GM19438 (cell line): ENCODE results near the gene SLC15A3.

Source experiments
- ATAC-seq: cut with Tn5 transposase; IDR thresholded peaks from one replicate; pipeline ENCODE4 v1.9.1; 2021; ENCODE audit warnings: low read depth; ENCODE audit not compliant: unreplicated experiment

Gene SLC15A3

DNA sequence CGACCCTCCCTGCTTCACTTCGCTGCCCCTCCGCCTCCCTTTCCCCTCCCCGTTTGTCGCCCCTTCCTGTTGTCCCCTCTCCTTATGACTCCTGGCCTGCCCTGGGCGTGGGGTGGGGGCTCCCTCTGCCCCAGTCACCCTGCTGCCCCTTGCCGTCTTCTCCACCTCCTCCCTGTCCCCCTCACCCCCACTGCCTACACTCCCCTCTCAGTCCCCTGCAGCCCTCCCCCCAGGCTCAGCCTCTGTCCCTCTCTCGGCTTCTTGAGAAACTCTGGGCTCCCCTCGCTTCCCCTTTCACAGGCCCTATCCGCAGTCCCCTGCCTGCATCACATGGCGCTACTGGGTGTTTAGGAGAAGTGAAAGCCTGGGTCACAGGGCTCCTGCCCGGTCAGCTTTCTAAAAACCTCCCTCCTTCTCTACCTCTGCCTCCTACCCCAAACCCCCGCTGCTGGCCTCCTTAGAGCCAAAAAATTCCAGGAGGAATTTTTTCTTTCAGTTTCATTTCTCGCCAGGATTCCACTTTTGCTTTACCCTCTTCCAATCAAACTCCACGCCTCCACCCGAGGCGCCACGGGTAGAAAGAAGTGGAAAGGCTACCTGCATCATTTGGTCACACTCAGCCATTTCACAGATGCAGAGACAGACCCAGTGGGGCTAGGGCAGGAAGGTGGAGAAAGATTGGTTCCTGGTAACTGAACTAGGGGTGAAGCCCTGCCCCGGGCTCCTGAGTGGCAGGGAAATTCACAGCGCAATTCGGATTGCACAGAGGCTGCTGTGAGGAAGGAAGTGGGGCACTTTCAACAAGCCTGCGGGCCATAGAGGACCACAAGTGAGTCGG lies at the start of gene SLC15A3:
Gene SLC15A3 (minus strand): TSS at position 273 of the 838 bp plus-strand sequence. CDS start 625 bp downstream, outside the sequence.
- peak; percentile 75 for ATAC-seq

DNA sequence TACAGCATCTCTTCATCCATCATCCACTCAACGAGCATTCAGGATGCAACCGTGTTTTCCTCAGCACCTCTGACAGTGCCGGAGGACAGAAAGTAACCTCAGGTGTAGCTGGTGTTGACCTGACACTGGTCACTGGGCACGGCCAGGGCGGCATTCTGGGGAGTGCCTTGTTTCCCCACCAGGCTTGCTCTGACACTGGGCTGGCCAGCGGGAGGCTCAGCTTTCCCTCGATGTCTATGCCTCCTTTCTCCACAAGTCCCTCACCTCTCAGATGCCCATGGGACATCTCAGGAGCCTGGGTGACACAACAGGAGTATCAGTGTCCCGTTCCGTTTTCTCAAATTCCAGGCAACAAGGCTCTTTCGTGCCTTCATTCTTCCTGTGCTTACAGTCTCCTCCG lies 48.5 kb upstream of the SLC15A3 start:
- ATAC-seq, result no peak

DNA sequence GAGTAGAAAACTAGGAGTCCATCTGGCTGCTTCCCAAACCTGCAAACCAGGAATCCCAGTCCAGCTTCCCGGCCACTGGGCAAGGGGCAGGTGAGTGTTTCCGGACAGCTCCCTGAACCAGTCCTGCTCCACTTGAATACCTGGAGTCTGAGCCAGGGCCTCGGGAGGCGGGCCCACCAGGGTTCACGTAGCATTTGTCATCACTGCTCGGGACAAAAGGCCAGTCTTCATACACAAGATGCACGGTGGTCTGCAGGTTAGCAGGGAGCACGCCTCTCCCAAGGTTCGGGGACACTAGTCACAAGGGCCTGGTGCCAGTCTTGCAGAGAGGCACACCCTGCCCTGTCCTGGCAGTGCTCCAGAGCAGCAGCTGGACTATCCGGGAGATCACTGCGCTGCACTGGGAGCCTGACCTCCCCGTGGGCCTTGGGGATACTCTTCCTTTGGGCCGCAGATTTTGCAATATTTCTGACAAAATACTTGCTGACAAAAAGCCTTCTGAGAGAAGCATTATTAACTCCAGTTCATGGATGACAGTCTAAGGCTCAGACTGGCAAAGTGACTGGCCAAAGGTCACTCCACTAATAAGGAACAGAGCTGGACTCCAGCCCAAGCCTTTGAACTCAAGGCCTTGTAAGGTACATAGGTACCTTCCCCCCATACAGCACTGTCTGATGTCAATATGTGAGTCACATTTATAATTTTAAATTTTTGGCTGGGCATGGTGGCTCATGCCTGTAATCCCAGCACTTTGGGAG lies 44.6 kb upstream of the SLC15A3 start:
- no peak for ATAC-seq

DNA sequence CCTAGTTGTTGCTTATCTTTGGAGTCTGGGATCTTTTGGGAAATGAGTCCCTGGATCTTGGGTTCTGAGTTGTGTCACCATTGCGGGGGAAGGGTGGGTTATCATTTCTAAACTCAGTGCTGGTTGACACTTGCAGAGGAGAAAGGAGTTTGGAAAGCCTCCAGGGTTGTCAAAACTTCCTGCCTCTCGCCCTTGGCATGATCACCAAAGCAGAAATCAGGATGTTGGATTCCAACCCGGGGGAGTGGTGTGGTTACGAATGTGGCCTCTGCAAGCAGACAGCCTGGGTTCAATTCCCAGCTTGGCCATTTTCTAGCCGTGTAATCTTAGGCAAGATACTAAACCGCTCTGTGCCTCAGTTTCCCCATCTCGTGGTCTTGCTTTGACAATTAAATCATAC lies 43.8 kb upstream of the SLC15A3 start:
- ATAC-seq, result no peak

DNA sequence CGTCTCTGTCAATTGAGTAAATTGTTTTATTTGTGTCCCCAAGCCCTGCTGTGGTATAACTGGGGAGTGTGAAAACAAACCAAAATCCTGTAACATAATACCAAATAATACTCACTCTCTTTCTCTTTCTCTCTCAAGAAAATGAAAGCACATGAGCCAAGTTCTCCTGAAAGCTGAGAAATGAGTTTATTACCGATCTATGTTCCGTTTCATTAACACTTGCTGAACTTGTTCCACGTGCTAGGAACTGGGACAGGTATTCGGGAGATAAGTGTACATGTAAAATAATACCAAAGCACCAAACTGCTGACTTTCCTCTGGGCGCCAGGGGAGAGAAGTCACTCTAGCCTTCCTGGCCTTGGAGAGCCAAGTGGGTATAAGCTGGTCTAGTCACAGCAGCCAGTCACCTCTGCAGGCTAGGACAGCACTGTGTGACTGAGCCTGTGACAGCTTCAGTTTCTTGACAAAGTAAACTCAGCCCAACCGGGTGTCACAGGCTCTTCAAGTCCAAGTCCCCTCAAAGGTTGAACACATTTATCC lies 42.6 kb upstream of the SLC15A3 start:
- no peak for ATAC-seq

DNA sequence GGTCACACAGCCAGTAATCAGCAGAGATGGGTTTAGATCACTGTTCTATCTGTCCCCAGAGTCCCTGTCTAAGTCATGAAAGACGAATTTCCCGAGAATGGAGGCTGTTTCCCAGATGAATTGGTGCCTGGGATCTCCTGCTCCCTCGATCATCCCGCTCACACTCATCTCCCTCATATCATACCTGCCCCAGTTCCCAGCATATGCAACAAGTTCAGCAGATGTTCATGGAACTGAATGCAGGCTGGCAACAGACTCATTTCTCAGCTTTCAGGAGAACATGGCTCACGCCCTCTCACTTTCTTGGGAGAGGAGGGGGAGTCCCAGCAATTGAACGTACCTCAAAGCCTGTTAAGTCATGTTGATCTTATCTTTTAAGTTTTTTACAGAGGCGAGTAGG lies 41.6 kb upstream of the SLC15A3 start:
- no peak for ATAC-seq

DNA sequence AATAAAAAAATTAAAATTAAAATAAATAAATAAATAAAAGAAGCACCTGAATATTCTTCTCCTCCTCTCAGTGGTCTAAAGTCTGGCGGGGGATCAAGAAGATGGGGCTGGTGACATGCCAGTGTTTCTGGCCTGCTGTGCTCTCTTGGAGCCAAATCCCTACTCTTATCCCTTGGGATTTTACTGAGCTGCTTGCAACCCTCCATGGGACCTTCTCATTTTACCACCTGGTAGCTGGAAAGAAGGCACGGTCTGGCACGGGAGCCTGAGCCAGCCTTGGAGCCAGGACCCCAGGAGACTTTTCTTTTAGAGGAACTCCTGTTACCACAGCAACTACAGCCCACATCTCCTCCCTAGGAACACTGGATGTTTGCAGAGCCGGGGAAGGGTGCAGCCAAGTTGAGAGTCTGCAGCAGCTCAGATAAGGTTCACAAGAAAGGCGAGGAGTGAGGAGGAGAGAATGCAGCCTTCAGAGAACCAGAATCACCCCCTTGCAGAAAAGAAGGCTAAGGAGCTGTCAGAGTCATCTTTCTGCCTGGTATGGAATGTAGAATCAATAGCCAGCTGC lies 41.0 kb upstream of the SLC15A3 start:
- ATAC-seq, result no peak

DNA sequence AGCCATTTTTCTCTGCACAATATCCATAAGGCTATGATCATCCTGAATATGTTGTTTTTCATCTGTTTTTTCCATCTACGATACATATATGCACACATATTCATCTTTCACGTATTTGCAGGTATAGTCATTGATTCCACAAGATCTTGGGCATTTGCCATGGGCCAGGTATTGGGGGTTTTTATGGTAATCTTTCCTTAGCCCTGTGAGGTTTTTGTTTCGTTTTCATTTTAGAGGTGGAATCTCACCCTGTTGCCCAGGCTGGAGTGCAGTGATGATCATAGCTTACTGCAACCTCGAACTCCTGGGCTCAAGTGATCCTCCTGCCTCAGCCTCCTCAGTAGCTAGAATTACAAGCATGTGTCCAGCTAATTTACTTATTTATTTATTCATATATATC lies 39.5 kb upstream of the SLC15A3 start:
- no peak for ATAC-seq

DNA sequence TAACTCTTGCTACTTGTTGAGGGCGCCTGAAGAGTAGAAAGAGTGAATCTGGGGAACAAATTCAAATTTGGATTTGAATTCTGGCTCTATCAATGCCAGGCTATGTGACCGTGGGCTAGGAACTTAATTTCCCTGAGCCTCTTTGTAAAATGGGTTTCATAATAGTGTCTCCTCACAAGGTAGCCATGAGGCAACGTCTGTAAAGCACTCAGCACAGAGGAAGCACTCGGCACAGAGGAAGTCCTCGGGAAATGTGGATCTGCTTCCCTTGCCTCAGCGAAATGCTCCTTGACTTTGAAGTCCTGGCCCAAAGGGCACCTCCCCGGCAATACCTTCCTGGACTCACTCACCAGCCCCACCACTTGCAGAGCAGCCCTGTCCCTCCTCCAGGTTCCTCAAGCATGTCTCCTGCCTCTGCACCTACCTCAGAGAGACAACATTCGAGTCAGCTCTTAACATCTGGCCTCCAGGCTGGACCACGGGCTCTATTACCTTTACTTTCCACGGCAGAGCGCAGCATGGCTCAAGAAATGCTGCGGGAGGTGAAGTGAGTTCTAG lies 37.2 kb upstream of the SLC15A3 start:
- ATAC-seq, result no peak

DNA sequence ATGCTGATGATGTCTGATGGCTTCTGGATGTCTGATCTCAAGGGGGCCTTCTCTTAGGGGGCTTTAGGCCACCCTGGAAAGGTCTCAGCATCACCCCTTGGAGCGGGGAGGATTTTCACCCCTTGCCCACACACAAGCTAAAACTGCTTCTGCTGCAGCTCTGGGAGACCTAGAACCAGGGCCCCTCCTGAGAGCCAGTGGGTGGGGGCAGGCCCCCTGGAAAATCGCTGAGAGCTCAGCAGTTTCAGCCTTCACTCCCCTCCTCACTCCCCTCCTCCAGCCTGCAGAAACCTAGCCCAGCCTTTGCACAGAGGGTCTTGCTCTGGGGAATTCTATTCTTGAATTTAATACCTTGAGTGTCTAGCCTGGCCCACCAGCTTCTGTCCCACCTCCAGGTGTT lies 36.7 kb upstream of the SLC15A3 start:
- ATAC-seq, result no peak

DNA sequence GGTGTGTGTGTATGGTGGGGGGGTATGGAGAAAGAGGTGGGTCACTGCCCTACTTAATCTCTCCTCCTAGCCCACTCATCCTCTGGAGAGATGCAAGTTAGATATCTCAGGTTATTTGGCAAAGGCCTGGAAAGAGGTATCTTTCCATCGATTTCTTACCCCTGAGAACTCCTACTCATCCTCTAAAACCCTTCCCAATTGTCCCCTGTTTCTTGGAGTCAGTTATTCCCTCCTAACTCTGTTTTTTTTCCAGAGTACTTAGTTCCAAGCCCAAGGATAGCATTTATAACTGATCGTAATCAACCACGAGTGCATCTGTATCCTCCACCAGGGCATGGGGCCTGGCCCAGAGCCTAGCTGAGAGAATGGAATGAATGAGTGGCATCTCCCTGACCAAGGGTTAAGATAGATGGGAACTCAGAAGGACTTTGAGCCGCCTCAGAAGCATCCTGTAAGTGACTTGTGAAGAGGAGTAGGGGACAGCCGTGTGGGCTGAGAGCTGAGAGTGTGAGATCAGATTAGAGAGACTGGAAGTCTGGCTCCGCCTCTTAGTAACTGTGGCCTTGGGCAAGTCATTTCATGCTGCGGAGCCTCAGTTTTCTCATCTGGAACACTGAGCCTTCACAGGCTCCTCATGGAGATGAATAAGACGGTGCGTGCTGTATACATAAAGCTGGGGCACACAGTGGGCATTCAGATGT lies 35.8 kb upstream of the SLC15A3 start:
- no peak for ATAC-seq

DNA sequence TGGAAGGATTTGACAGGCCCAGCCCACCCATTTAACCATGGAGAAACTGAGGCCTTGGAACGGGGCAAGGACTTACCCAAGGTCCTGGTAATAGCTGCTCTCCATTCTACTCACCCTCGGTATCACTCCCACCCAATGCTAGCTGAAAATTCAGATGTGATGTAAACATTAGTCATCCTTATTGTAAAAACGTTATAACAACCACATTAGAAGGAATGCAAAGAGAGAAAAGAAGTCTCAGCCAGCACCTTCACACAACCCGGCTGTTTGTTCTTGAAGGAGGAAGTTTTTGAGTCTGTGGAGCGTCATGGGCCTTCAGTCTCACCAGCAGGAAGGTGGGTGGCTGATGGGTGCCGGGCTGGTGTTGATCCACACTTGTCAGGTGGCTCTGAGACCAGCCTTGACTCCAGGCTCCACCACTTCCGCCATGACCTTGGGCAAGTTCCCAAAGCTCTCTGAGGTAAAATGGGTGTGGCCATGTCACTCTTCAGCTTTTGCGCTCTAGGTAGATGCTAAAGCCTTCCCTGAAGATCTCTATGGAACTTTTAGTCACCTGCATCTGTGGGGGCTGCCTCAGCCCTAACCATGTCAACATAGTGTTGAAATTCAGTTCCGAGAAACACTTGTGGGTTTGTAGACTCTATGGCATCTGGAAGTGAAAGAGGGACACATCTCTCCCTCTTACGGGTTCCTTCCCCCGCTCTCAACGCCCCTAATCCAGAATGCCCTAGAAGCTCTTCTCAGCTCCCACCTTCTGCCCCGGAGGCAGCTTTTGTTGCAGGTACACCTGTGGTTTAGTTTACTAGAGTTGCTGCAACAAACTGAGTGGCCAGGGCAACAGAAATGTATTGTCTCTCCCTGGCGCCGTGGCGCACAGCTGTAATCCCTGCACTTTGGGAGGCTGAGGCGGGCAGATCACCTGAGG lies 34.3 kb upstream of the SLC15A3 start:
- ATAC-seq, result no peak

DNA sequence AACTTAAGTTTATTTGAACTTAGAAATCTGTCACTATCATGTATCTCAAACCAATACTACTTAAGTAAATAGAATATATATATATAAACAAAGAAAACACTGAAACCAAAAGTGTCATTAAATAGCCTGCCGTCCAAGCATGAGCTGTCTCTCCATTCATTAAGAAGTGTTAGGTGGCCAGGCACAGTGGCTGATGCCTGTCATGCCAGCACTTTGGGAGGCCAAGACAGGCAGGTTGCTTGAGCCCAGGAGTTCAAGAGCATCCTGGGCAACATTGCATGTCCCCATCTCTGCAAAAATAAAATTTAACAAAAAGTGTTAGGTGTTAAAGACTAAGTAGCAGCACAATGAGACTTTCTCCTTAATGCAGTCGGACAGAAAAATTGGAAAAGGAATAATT lies 33.5 kb upstream of the SLC15A3 start:
- ATAC-seq, result no peak

DNA sequence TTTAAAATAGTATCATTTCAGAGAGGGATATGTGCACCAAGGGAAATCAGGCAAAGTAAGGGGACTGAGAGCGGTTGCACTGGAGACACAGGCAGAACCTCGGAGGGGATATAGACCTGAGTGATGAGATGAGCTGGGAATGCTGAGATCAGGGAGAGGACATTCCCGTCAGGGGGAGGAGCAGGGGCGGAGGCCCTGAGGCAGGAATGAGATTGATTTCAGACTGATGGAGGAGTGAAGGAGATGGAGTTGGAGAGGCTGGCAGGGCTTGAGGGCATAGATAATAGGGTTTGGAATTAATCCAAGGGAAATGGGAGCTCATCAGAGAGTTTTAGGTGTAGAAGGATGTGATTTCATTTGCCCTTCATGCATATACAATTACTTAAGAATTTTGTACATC lies 32.7 kb upstream of the SLC15A3 start:
- no peak for ATAC-seq

DNA sequence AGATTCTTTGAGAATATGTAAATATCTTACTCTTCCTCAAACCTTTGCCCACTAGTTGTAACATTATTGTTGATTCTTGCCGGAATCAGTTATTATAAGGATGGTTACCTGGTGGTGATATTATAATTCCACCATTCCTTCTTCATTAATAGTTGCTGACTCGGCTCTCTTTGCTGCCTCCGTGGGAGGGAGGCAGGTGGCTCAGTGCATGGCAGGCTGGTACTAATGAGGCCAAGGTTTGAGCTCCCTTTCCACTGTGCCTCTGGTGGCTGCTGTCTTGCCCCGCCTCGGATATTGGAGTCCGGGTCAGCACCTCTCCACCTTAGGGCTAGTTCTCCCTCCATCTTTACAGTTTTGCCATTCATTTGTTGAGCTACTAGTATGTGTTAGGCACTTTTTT lies 32.2 kb upstream of the SLC15A3 start:
- ATAC-seq, result no peak

DNA sequence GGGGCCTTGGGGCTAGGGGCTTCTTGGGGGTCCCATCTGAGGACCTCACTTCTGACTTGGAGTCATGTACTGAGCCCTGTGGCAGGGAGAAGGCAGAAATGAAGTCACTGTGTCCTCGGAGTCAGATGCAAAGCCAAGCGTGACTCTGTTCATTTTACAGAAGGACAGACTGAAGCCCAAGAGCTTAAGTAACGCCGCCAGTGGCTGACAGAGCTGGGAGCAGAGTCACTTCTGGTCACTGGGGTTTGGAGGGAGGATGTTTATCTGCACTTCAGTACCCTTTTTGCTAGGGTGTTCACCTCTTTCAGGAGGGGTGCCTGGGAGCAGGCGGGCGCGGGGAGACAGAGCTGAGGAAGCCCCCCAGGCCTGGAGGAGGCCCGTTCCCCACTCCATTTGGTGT lies 30.2 kb upstream of the SLC15A3 start:
- no peak for ATAC-seq

DNA sequence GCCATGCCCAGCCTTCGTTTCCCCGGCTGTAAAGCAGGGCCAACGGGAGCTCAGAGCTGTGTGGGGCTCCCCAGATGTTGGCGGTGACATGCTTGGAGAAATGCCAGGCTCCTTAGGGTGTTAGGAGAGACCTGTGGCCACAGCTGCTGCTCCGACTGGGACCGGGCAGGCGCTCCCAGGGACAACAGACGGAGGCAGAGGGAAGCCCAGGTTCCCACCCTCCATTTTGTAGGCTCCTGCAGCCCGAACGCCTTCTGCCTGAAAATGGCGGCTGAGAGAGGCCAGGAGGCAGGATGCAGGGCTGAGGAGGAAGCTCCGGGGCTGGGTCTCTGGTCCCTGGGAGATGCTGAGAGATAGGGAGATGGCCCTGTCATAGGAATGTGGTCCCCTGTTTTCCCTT lies 29.5 kb upstream of the SLC15A3 start:
- no peak for ATAC-seq

DNA sequence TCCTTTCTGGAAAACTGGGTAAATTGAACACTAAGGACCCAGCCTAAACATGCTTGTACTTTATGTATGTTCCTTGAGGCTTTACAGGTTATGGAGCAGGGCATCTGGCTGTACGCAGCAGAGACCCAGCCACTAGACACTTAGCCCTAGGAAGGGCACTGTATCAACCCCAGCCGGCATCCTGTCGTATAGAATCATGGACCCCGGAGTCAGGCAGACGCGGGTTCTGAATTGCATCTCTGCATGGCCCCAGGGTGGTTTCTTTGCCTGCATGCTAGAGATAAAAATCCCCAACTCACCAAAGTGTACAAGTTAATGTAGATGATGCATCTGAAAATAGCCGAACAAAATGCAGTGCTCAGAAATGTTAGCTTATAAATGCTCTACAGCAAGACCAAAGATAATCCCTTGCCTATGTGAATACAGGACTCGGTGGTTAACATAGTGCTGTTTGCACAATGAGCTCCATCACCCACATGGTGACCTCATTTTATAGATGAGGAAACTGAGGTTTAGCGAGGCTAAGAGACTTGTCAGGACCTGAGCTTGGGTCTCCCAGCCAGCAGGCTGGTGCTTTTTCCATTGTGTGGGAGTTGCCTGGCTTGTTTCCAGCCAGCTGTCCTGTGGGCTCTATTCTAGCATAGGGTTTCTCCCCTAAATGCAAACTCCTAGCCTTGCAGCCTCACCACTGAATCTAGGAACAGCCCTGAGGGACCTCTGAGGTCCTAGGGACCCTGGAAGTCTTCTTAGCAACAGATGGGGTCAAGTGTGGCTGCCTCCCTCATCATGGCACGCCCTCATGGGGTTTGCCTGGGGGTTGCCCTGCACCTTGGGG lies 26.8 kb upstream of the SLC15A3 start:
- ATAC-seq, result no peak

DNA sequence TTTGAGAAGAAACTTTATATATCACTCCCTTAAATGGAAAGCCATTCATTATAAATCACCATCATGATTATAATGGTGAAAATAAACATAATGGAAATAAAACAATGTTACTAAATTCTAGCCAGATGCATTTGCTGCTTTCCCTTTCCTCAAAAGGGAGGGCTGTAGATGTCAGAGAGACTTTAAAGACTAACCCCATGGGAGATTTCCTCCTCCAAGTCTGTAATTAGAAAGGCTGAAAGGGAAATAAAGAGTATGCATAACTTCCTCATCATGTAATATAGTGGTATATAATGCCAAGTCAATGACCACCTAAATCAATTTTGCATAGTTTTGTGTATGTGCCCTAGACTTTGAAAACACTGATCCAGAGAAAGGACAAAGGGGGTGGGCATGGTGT lies 25.9 kb upstream of the SLC15A3 start:
- no peak for ATAC-seq
